ENCODE measurements around the gene IFT57.

IFT57 gene

DNA sequence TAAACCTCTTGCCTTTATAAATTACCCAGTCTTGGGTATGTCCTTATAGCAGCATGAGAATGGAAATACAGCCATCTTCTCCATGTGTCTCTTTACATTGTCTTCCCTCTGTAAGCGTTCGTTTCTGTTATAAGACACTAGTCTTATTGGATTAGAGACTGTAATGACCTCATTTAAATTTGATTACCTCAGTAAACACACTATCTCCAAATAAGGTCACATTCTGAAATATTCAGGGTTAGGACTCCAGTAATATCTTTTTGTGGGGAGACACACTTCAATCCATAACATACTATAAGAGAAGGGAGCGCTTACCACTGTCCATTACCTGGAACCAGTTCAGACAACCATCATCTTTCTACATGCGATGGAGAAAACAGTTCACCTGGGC is 97.1 kb downstream of the IFT57 start:
- DNase-seq (ENCODE audit: low spot score): no peak

DNA sequence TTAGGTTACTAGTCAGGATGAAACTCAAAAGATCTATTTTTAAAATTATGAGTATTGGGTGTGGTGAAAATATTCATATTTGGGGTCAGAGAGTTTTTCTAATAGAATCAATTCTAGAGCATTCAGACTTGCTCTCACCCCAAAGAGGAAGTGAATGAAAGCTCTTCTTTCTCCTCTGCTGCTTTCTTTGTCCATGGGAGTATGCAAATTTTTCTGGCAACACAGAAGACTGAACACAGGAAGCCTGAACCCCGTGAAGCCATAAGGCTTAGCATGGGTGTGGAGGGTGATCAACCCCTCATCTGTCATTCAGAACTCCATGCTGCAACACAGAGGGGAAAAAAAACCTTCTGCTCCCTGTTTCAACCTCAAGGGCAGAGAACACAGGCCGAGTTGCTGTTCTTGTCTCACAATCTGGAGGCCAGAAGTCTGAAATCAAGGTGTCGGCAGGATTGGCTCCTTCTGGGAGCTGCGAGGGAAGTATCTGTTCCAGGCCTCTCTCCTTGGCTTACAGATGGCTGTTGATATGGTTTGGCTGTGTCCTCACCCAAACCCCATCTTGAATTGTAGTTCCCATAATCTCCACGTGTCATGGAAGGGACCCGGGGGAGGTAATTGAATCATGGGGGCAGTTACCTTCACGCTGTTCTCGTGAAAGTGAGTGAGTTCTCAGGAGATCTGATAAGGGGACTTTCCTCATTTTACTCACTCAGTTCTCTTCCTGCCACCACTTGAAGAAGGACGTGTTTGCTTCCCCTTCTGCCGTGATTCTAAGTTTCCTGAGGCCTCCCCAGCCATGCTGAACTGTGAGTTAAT is 97.7 kb downstream of the IFT57 start:
- DNase-seq (ENCODE audit: low spot score): peak; percentile 73

DNA sequence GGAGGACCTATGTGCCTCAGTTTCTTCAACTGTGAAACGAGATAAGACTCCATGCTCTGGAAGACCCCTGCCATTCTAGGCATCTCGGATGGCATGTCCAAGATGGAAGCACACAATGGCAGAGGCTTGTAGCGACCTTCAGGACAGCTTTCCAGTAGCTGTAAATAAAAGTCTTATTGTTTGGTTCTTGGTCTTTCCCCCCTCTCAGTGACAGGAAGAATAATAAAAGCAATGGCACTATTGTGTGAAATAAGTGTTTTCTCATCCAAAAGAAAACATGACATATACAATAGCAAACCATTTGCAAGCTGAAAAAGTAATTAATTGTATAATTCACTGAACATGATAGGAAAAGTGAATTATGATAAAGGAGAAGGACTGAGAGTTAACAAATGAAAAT is 98.9 kb downstream of the IFT57 start:
- no peak for DNase-seq (ENCODE audit: low spot score)

DNA sequence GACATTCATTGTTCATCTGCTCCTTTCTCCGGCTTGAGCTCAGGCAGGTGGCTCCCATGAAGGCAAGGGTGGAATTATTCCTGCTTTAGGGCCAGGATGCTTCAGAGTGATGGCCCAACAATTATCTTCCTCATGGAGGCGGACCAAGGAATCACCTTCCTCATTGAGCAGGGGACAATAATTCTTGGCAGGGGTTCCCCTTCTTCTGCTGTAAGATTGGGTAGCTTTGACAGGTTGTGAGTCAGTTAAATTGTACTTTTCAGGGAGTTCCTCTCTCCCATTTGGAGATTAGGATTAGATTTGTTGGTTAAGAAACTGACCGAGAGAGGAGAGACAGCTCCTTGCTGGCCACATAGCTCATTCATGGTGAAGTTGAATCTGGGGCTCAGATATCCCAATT is 99.9 kb downstream of the IFT57 start:
- no peak for DNase-seq (ENCODE audit: low spot score)

GRCh38 chr3:108119398-108120104 is 102.7 kb downstream of the IFT57 start:
- no peak for DNase-seq (ENCODE audit: low spot score)

- DNase-seq (ENCODE audit: low spot score): no peak
Measured at GRCh38 chr3:108118038-108118768, 104.0 kb downstream of the IFT57 start.

GRCh38 chr3:108117241-108117775 is 104.9 kb downstream of the IFT57 start:
- no peak for DNase-seq (ENCODE audit: low spot score)

DNA sequence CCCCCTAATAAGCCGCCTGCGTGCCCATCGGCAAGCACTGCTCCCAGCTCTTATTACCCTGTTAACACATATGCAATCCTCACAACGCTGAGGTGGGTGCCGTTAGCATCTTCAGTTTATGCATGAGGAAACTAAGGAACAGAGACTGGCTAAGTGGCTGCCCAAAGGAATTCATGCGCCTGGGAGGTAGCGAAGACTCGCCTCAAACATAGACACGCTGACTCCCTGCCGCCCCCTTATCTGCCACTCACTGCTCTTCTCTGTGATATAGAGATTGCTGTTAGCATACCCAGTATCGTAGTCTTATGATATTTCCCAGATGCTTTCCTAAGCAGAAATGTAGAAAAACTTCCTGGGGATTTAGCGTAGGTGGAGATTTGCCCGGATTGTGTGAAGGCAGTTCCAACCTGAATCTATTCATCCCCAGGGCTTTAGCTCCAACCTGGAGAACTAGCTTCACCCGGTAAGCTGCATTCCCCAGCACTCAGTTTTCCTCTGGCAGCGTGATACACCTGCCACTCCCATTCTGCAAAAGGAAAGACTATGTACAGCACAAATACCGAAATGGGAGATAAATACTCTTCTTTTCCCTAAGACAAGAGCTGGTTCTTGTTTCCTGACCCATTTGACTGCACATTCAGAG is 107.7 kb downstream of the IFT57 start:
- no peak for DNase-seq (ENCODE audit: low spot score)

GRCh38 chr3:108113975-108114374 is 108.2 kb downstream of the IFT57 start:
- no peak for DNase-seq (ENCODE audit: low spot score)

DNA sequence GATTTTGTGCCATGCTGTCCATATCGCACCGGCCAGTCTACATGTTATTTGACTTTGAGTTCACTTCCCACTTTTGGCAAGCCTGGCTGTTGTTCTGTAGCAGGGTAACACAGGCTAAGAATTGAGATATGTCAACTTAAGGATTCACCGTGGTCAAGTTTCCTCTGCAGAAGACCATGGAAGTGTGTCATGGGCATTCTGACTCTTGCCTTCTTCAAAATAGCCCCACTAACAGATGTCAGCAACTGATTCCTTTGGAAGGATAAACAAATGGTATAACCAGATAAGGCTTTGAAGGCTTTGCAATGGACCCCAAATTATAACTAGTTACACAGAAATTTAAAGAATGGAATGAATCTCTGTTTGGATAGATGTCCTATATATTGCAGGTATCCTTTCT is 111.3 kb downstream of the IFT57 start:
- no peak for DNase-seq (ENCODE audit: low spot score)

Measured in CD4-positive, alpha-beta T cell treated with Interleukin-6 at 100 ng/mL for 8 hours (primary cell).